ENCODE measurements around the gene CDKN1B.

CDKN1B gene

GRCh38 chr12:12747278-12747677, 30.1 kb downstream of the CDKN1B start:
- Histone ChIP-seq H3K27me3 (ENCODE audit: insufficient read depth, low read length, poor library complexity, severe bottlenecking) (no peaks in the 10 kb centered on the region), H4K20me1 (ENCODE audit: insufficient read depth, low read length, poor library complexity, severe bottlenecking) (no peaks in the 10 kb centered on the region), H3K4me3 (ENCODE audit: low read length, poor library complexity, severe bottlenecking) (no peak overlapping the region), H3K9ac (ENCODE audit: low read depth, low read length, poor library complexity, severe bottlenecking) (no peak overlapping the region), H3K9me2 (replicated peaks; ENCODE audit: low read depth, low read length) (no peaks in the 10 kb centered on the region), H2AFZ (ENCODE audit: low read length) (no peak overlapping the region), H3K36me3 (ENCODE audit: insufficient read depth, low read length) (no peaks in the 10 kb centered on the region), H3F3A (ENCODE audit: low read depth) (no peaks in the 10 kb centered on the region), H3K9me3 (ENCODE audit: insufficient read depth, low read depth, low read length) (no peaks in the 10 kb centered on the region), H3K79me2 (ENCODE audit: insufficient read depth, low read length) (no peaks in the 10 kb centered on the region; the same call in 1 of the 2 replicates), H3K4me1 (ENCODE audit: insufficient read depth, low read length, poor library complexity, severe bottlenecking) (peaks cover 13% of the 10 kb centered on the region), H3K4me2 (ENCODE audit: low read depth, low read length, poor library complexity, severe bottlenecking) (no peak overlapping the region)
- no peak for TF ChIP-seq CTCF (conservative IDR thresholded peaks at IDR 0.05; ENCODE audit: low read length)
- no peak for TF ChIP-seq EZH2phosphoT487 (IDR thresholded peaks at IDR 0.05; ENCODE audit: borderline replicate concordance)

- no peak overlapping the region for H2AFZ ChIP-seq (ENCODE audit: low read length)
- TF ChIP-seq CTCF (conservative IDR thresholded peaks at IDR 0.05; ENCODE audit: low read length) (no peak), EZH2phosphoT487 (IDR thresholded peaks at IDR 0.05; ENCODE audit: borderline replicate concordance) (no peak)
- no peaks in the 10 kb centered on the region for H3K36me3 ChIP-seq (ENCODE audit: insufficient read depth, low read length)
- no peaks in the 10 kb centered on the region for H3F3A ChIP-seq (ENCODE audit: low read depth)
- no peak overlapping the region for H3K4me3 ChIP-seq (ENCODE audit: low read length, poor library complexity, severe bottlenecking)
- H3K9me2 ChIP-seq (replicated peaks; ENCODE audit: low read depth, low read length), result no peaks in the 10 kb centered on the region
- no peaks in the 10 kb centered on the region for H4K20me1 ChIP-seq (ENCODE audit: insufficient read depth, low read length, poor library complexity, severe bottlenecking)
- no peaks in the 10 kb centered on the region for H3K9me3 ChIP-seq (ENCODE audit: insufficient read depth, low read depth, low read length)
- H3K9ac ChIP-seq (ENCODE audit: low read depth, low read length, poor library complexity, severe bottlenecking), result no peak overlapping the region
- no peaks in the 10 kb centered on the region; the same call in 1 of the 2 replicates for H3K79me2 ChIP-seq (ENCODE audit: insufficient read depth, low read length)
- H3K27me3 ChIP-seq (ENCODE audit: insufficient read depth, low read length, poor library complexity, severe bottlenecking), result no peaks in the 10 kb centered on the region
- H3K4me2 ChIP-seq (ENCODE audit: low read depth, low read length, poor library complexity, severe bottlenecking), result no peak overlapping the region
- peaks cover 10% of the 10 kb centered on the region for H3K4me1 ChIP-seq (ENCODE audit: insufficient read depth, low read length, poor library complexity, severe bottlenecking)
Measured at GRCh38 chr12:12748044-12748443, 30.9 kb downstream of the CDKN1B start.

- no peaks in the 10 kb centered on the region for H3K36me3 ChIP-seq (ENCODE audit: insufficient read depth, low read length)
- H3K9me3 ChIP-seq (ENCODE audit: insufficient read depth, low read depth, low read length), result no peaks in the 10 kb centered on the region
- H3K4me3 ChIP-seq (ENCODE audit: low read length, poor library complexity, severe bottlenecking), result no peak overlapping the region
- no peaks in the 10 kb centered on the region; the same call in 1 of the 2 replicates for H3K79me2 ChIP-seq (ENCODE audit: insufficient read depth, low read length)
- no peak for TF ChIP-seq EZH2phosphoT487 (IDR thresholded peaks at IDR 0.05; ENCODE audit: borderline replicate concordance)
- TF ChIP-seq CTCF (conservative IDR thresholded peaks at IDR 0.05; ENCODE audit: low read length), result no peak
- H3K4me1 ChIP-seq (ENCODE audit: insufficient read depth, low read length, poor library complexity, severe bottlenecking), result peaks cover 10% of the 10 kb centered on the region
- H3F3A ChIP-seq (ENCODE audit: low read depth), result no peaks in the 10 kb centered on the region
- no peak overlapping the region for H3K9ac ChIP-seq (ENCODE audit: low read depth, low read length, poor library complexity, severe bottlenecking)
- H3K4me2 ChIP-seq (ENCODE audit: low read depth, low read length, poor library complexity, severe bottlenecking), result no peak overlapping the region
- H3K27me3 ChIP-seq (ENCODE audit: insufficient read depth, low read length, poor library complexity, severe bottlenecking), result no peaks in the 10 kb centered on the region
- no peaks in the 10 kb centered on the region for H3K9me2 ChIP-seq (replicated peaks; ENCODE audit: low read depth, low read length)
- H4K20me1 ChIP-seq (ENCODE audit: insufficient read depth, low read length, poor library complexity, severe bottlenecking), result no peaks in the 10 kb centered on the region
- peak overlapping the region; percentile 43; the same call in 1 of the 2 replicates for H2AFZ ChIP-seq (ENCODE audit: low read length)
Measured at GRCh38 chr12:12749433-12749832, 32.3 kb downstream of the CDKN1B start.
